Mammary microvascular endothelial cell (primary cell): Measurements from ENCODE around the gene AAK1. TPM values are rescaled to one million over a fixed set of nuclear protein-coding genes. Genes with fewer than 3 reads are reported as not detected.

Experiments
- total RNA-seq: library from RNA; depleted of rRNA; stranded (reverse); fragments of >200 nt; gene quantifications from 2 replicates; pipeline ENCODE4 v1.2.3, GENCODE V29; 2015

Gene AAK1
- 38.9 and 39.5 TPM in 2 replicates for total RNA-seq

GRCh38 chr2:69643602-69644505 lies at the start of gene AAK1:
Gene AAK1 (minus strand): TSS chr2:69643739. CDS start chr2:69643040, 699 bp downstream.

GRCh38 chr2:69436938-69437750 lies 206.4 kb downstream of the AAK1 start, which contains the start of gene NFU1:
Gene NFU1 (minus strand): TSS chr2:69437435. CDS start chr2:69437422, 13 bp downstream.

Other genes with a start within 250 kb of the AAK1 start
- gene NFU1, start 206.3 kb downstream of the AAK1 start, total RNA-seq, result 42.2 and 49.0 TPM in 2 replicates
- 70.0 and 78.1 TPM in 2 replicates for gene ANXA4, start 98.4 kb upstream of the AAK1 start, total RNA-seq
- gene GMCL1, start 185.9 kb upstream of the AAK1 start, total RNA-seq, result 8.3 and 8.6 TPM in 2 replicates